Activated effector memory CD4-positive, alpha-beta T cell treated with Interleukin-2 at 50 U/mL for 16 hours (primary cell): Measurements from ENCODE around the gene ANAPC2.

ENCODE experiments used
- DNase-seq: peaks from one replicate; pipeline ENCODE4 v3.0.0-alpha.2; 2020

The ANAPC2 gene

GRCh38 chr9:137227054-137227852, 38.9 kb upstream of the ANAPC2 start, which contains the start of gene RNF224:
RNF224 (plus strand) TSS chr9:137227502; CDS start chr9:137228336, 834 bp downstream.
- DNase-seq: peak; percentile 69

GRCh38 chr9:137226338-137227053, 38.1 kb upstream of the ANAPC2 start:
- no peak for DNase-seq

GRCh38 chr9:137225699-137226331, 37.5 kb upstream of the ANAPC2 start:
- DNase-seq: no peak

- no peak for DNase-seq
These were observed 36.7 kb upstream of the ANAPC2 start, which contains the start of gene CYSRT1 for GRCh38 chr9:137224830-137225694. CYSRT1 (plus strand) TSS chr9:137225174; CDS start chr9:137225622, 448 bp downstream.

- peak; percentile 97 for DNase-seq
These were observed 35.0 kb upstream of the ANAPC2 start for GRCh38 chr9:137223078-137223970.

GRCh38 chr9:137222190-137223077, 34.1 kb upstream of the ANAPC2 start, which contains the start of gene RNF208:
RNF208 (minus strand) TSS chr9:137222240; CDS start chr9:137221212, 1,028 bp downstream.
- no peak for DNase-seq

GRCh38 chr9:137221506-137222111, 33.2 kb upstream of the ANAPC2 start:
- DNase-seq: no peak

GRCh38 chr9:137221095-137221505, 32.7 kb upstream of the ANAPC2 start:
- DNase-seq: no peak

- DNase-seq: no peak
These were observed 32.1 kb upstream of the ANAPC2 start for GRCh38 chr9:137220317-137221094.

- DNase-seq: no peak
These were observed 31.5 kb upstream of the ANAPC2 start for GRCh38 chr9:137219757-137220316.

GRCh38 chr9:137218754-137219271, 30.5 kb upstream of the ANAPC2 start:
- no peak for DNase-seq

- no peak for DNase-seq
These were observed 29.9 kb upstream of the ANAPC2 start for GRCh38 chr9:137218212-137218753.

GRCh38 chr9:137217276-137218211, 29.2 kb upstream of the ANAPC2 start:
- DNase-seq: no peak

GRCh38 chr9:137216188-137216965, 28.0 kb upstream of the ANAPC2 start:
- DNase-seq: no peak

- DNase-seq: no peak
These were observed 27.0 kb upstream of the ANAPC2 start for GRCh38 chr9:137215196-137215986.
